GM21528 (cell line): ENCODE data around the gene SPAG17.

Experiments used
- ATAC-seq: cut with Tn5 transposase; IDR thresholded peaks from one replicate; pipeline ENCODE4 v1.9.1; 2021; ENCODE audit warnings: mild to moderate bottlenecking, moderate library complexity; ENCODE audit not compliant: unreplicated experiment, low FRiP score

The SPAG17 gene

GRCh38 chr1:118007391-118007790 is 177.6 kb downstream of the SPAG17 start:
- no peak for ATAC-seq

GRCh38 chr1:118004312-118004711 is 180.7 kb downstream of the SPAG17 start:
- no peak for ATAC-seq

GRCh38 chr1:117985973-117986372 is 199.1 kb downstream of the SPAG17 start:
- ATAC-seq = peak; percentile 75

GRCh38 chr1:117985239-117985638 is 199.8 kb downstream of the SPAG17 start:
- no peak for ATAC-seq

GRCh38 chr1:117981455-117982192 is 203.4 kb downstream of the SPAG17 start:
- no peak for ATAC-seq

- no peak for ATAC-seq
Measured at GRCh38 chr1:117976381-117976780, 208.6 kb downstream of the SPAG17 start.

GRCh38 chr1:117971777-117972176 is 213.3 kb downstream of the SPAG17 start:
- no peak for ATAC-seq

- ATAC-seq = no peak
Measured at GRCh38 chr1:117970252-117970651, 214.8 kb downstream of the SPAG17 start.

- no peak for ATAC-seq
Measured at GRCh38 chr1:117967881-117968280, 217.1 kb downstream of the SPAG17 start.

- ATAC-seq = no peak
Measured at GRCh38 chr1:117967477-117967876, 217.6 kb downstream of the SPAG17 start.

- no peak for ATAC-seq
Measured at GRCh38 chr1:117964290-117965038, 220.6 kb downstream of the SPAG17 start.

- no peak for ATAC-seq
Measured at GRCh38 chr1:117959364-117959763, 225.7 kb downstream of the SPAG17 start.

GRCh38 chr1:117952386-117952785 is 232.6 kb downstream of the SPAG17 start:
- ATAC-seq = no peak

- no peak for ATAC-seq
Measured at GRCh38 chr1:117942293-117942692, 242.7 kb downstream of the SPAG17 start.

GRCh38 chr1:117933769-117934168 is 251.3 kb downstream of the SPAG17 start:
- ATAC-seq = no peak

- ATAC-seq = no peak
Measured at GRCh38 chr1:117932576-117932975, 252.5 kb downstream of the SPAG17 start.

GRCh38 chr1:117930484-117930883 is 254.5 kb downstream of the SPAG17 start:
- no peak for ATAC-seq

- no peak for ATAC-seq
Measured at GRCh38 chr1:117930173-117930447, 254.9 kb downstream of the SPAG17 start.

GRCh38 chr1:117929343-117930172 is 255.5 kb downstream of the SPAG17 start, which contains the start of the genes GDAP2 and WDR3:
Gene GDAP2, minus strand, starts transcription at chr1:117929621. Its CDS starts 9,264 bp downstream, at chr1:117920357.
Gene WDR3, plus strand, starts transcription at chr1:117929739. Its CDS starts 3,581 bp downstream, at chr1:117933320.
- ATAC-seq = peak; percentile 95

- peak; percentile 51 for ATAC-seq
Measured at GRCh38 chr1:117928881-117929342, 256.1 kb downstream of the SPAG17 start.

GRCh38 chr1:117925981-117926380 is 259.0 kb downstream of the SPAG17 start:
- ATAC-seq = no peak
